ENCODE measurements around the gene VPS39. TPM values are rescaled to one million over a fixed set of nuclear protein-coding genes. Genes with fewer than 3 reads are reported as not detected.

VPS39 gene
- total RNA-seq, 1 donor from 2014 or later, result 22.6 TPM

DNA sequence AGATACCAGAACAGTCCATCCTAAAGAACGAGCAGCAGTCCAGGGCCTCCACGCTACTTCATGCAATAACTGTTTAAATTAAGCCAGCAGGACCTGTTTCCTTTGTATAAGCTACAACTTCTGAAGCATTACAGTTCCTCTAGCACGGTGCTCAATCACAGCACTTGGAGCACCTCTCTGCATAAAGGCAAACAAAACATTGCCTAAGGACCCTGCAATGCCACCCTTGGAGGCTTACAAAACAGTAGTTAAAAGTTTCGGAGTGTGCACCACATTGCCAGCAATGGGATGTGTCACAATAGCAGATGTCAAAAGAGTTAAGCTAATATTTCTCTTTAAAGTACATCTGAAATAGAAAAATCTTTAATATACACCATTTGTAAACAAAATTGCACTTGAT is 2.6 kb upstream of the VPS39 start:
- H3K36me3 ChIP-seq (ENCODE audit: control insufficient read depth, insufficient read depth, low read length), result peaks cover 11% of the 10 kb centered on the region
- no peak overlapping the region for H3K4me3 ChIP-seq (ENCODE audit: low read depth, low read length)
- no peak for TF ChIP-seq CTCF (IDR thresholded peaks at IDR 0.05; ENCODE audit: insufficient read depth, low read length, severe bottlenecking)
- no peaks in the 10 kb centered on the region for H3K27me3 ChIP-seq (ENCODE audit: control insufficient read depth, insufficient read depth, low read length)
- no peak for DNase-seq (ENCODE audit: low read depth)
- no peak for FAIRE-seq

- no peak for FAIRE-seq
- DNase-seq (ENCODE audit: low read depth), result no peak
- no peak overlapping the region for H3K4me3 ChIP-seq (ENCODE audit: low read depth, low read length)
- peaks cover 4% of the 10 kb centered on the region for H3K36me3 ChIP-seq (ENCODE audit: control insufficient read depth, insufficient read depth, low read length)
- H3K27me3 ChIP-seq (ENCODE audit: control insufficient read depth, insufficient read depth, low read length), result no peaks in the 10 kb centered on the region
- no peak for TF ChIP-seq CTCF (IDR thresholded peaks at IDR 0.05; ENCODE audit: insufficient read depth, low read length, severe bottlenecking)
Measured at GRCh38 chr15:42206406-42206805, 1.7 kb downstream of the VPS39 start.

DNA sequence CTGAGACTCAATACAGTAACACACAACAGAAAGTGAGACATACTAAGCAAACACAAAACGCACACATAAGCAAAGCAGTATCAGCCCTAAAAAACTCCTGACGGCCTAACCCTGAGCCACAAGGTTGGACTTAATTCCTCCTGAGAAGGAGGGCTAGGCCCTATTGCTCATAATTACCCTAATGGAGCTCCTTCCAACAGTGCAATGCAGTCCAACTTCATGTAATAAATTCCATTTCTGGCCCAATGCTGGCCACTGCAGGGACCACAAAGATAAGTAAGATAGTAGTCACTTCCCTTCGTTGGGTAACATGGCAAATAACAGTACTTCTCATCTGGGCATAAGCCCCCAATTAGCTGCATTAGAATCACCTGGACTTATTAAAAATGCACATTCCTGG is 4.2 kb downstream of the VPS39 start:
- DNase-seq (ENCODE audit: low read depth) (no peak), FAIRE-seq (no peak)
- TF ChIP-seq CTCF (IDR thresholded peaks at IDR 0.05; ENCODE audit: insufficient read depth, low read length, severe bottlenecking), result no peak
- Histone ChIP-seq H3K36me3 (ENCODE audit: control insufficient read depth, insufficient read depth, low read length) (no peaks in the 10 kb centered on the region), H3K27me3 (ENCODE audit: control insufficient read depth, insufficient read depth, low read length) (no peaks in the 10 kb centered on the region), H3K4me3 (ENCODE audit: low read depth, low read length) (no peak overlapping the region)

DNA sequence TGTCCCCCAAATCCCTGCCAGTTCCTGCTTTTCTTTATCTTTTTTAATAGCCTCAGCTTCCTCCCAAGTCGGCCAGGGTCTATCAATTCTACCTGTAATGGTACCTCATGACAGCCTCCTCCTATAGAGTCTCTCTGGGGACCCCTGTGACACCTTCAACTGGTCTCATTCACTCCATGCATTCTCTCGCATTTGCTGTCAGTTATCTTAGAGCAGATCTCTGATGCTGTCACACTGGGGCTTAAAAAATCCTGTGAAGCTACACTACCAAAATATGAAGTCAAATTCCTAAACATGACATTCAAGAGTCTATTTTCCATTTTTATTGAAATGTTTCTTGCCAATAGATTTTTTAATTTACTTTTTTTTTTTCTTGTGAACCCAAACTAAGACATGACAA is 5.5 kb downstream of the VPS39 start:
- no peaks in the 10 kb centered on the region for H3K27me3 ChIP-seq (ENCODE audit: control insufficient read depth, insufficient read depth, low read length)
- H3K4me3 ChIP-seq (ENCODE audit: low read depth, low read length), result no peak overlapping the region
- no peaks in the 10 kb centered on the region for H3K36me3 ChIP-seq (ENCODE audit: control insufficient read depth, insufficient read depth, low read length)
- FAIRE-seq, result no peak
- DNase-seq (ENCODE audit: low read depth), result no peak
- no peak for TF ChIP-seq CTCF (IDR thresholded peaks at IDR 0.05; ENCODE audit: insufficient read depth, low read length, severe bottlenecking)

- FAIRE-seq, result no peak
- TF ChIP-seq CTCF (IDR thresholded peaks at IDR 0.05; ENCODE audit: insufficient read depth, low read length, severe bottlenecking), result no peak
- H3K36me3 ChIP-seq (ENCODE audit: control insufficient read depth, insufficient read depth, low read length), result no peaks in the 10 kb centered on the region
- H3K4me3 ChIP-seq (ENCODE audit: low read depth, low read length), result no peak overlapping the region
- no peaks in the 10 kb centered on the region for H3K27me3 ChIP-seq (ENCODE audit: control insufficient read depth, insufficient read depth, low read length)
- DNase-seq (ENCODE audit: low read depth), result no peak
Measured at GRCh38 chr15:42201801-42202200, 6.3 kb downstream of the VPS39 start.

DNA sequence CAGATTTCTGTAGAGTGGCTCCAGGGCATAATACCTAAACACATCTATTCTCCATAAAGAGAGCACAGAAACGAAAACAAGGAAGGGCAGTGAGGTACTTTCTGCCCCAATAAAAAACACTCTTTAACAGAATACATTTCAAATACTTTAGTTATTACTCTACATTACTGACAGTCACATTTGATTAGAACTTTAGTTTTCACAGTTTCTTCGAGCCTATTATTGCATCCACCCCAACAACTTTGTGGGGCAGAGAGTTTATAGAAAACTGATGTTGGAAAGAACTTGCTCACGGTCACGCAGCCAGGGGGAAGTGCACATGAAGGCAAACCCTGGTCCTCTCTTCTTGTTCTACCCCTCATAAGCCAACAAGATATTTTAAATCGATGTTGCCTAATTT is 9.0 kb downstream of the VPS39 start:
- FAIRE-seq (no peak), DNase-seq (ENCODE audit: low read depth) (no peak)
- no peaks in the 10 kb centered on the region for H3K27me3 ChIP-seq (ENCODE audit: control insufficient read depth, insufficient read depth, low read length)
- no peak overlapping the region for H3K4me3 ChIP-seq (ENCODE audit: low read depth, low read length)
- no peaks in the 10 kb centered on the region for H3K36me3 ChIP-seq (ENCODE audit: control insufficient read depth, insufficient read depth, low read length)
- no peak for TF ChIP-seq CTCF (IDR thresholded peaks at IDR 0.05; ENCODE audit: insufficient read depth, low read length, severe bottlenecking)
